IPS-18c (cell line): ENCODE results near the gene SYT14.
"Not testable (repeated sequence)": the region's sequence is repeated elsewhere in the genome, so short reads cannot be mapped to it uniquely, and the experiment has no call there.

Experiments
- H3K4me3 ChIP-seq: 2 replicates; pipeline ENCODE4 v1.7.0; 2013; ENCODE audit warnings: low read depth, mild to moderate bottlenecking, low read length, moderate library complexity; ENCODE audit not compliant: insufficient read depth
- H3K9me3 ChIP-seq: one replicate; pipeline ENCODE4 v1.6.1; 2013; ENCODE audit warnings: mild to moderate bottlenecking, low read length, moderate library complexity; ENCODE audit not compliant: control insufficient read depth, insufficient read depth

Gene SYT14

DNA sequence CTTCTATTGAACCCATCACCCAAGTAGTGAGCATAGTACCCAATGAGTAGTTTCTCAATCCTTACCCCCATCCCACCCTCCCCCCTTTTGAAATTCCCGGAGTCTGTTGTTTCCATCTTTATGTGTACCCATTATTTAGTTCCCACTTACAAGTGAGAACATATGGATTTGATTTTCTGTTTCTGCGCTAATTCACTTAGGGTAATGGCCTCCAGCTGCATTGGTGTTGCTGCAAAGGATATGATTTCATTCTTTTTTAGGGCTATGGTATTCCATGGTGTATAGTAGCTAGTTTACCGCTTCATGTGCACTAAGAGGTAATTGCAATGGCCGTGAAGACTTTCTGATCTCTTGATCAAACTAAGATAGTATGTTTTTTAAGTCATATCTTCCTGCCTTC lies 187.1 kb downstream of the SYT14 start:
- Histone ChIP-seq H3K9me3 (no peaks in the 10 kb centered on the region), H3K4me3 (no peak overlapping the region)

DNA sequence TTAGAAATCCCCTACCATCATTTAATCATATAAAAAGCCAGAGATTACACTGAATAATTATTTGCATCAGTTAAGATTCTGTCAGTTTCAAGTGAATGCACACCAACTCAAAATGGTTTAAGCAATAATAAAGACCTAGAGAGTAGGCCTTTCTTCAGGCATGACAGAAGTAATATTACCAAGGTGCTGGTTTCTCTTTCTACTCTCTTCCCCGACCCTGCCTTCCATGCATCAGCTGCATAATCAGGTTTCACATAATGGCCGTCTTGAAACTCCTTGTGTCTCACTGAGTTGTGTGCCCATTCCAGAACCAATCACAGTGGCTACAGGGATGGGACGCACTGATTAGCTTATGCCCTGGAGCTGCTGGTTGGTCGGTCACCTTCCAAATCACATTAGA lies 191.1 kb downstream of the SYT14 start:
- H3K4me3 ChIP-seq = no peak overlapping the region
- H3K9me3 ChIP-seq = no peaks in the 10 kb centered on the region

DNA sequence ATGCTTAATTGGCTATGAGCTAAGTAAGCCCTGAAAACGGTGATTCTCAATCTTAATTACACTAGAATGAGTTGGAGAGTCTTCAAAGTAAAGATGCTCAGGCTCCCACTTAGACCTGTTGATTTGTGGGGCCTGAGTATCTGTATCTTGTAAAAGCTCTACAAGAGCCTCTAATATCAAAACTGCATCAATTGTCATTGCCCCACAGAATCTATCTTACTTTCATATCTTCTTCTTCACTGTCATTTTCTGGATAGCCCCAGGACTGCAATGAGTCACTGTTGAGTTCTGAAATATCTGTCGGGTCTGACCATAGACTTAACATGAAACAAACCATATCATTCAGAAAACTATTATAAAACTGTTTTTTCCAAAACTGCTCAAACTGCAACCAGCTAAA lies 191.7 kb downstream of the SYT14 start:
- Histone ChIP-seq H3K4me3 (no peak overlapping the region), H3K9me3 (no peaks in the 10 kb centered on the region)

DNA sequence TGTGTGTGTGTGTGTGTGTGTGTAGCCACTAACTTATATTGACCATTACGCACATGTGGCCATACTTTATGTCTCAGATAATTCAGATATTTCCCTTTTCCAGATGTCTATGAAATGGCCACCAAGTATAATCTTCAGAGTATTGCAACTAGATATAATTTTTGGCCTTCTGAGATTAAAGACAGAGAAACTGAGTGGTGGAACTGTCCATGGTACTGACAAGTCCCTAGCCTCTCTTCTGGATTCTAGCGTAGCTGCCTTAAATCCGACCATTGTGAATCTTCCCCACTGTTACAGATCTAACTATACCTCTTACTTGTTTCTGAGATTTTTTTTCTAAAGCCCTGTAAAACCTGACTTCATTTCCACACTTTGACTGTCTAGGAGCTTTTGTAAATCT lies 194.6 kb downstream of the SYT14 start:
- Histone ChIP-seq H3K9me3 (no peaks in the 10 kb centered on the region), H3K4me3 (no peak overlapping the region)

DNA sequence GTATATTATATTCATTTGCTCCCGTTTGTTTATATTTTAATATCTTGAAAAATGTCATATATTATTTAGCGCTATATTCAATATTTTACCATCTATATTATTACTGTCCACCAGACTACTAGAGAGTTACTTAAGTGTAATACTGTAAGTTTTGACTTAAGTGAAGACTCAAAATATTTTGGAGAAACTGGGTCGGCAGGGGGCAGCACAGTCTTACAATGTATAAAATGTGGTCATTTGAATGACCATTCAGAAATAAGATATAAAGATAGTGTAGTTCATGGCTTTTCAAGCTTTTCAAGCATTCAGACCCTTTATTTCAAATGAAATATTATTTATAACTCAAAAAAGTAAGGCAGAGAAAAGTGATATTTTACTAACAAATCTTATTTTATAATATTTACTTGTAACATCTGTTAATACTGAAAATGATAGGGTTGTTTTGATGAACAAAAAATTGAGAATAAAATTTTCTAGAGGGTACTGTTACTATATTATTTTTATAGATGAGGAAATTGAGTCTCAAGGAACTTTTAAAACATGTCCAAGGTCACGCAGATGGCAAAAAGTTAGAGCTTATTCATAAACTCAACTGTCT lies 205.5 kb downstream of the SYT14 start:
- no peaks in the 10 kb centered on the region for H3K9me3 ChIP-seq
- no peak overlapping the region for H3K4me3 ChIP-seq

DNA sequence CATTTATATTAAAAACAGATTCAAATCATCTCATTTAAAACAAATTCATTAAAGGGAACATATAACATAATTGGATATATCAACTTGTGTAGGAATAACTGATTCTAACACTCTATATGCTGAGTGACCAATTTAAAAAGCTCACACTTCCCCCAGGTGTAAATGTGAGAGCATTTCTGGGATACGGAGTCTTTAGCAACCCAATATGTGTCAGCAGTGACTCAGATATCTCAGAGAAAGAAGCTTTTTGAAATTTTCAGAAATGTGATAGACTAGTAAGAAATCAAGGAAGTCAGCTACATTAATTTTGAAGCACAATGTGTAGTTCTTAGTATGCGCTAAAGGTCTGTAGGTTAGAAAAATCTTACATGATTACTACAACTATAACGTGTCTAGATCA lies 206.7 kb downstream of the SYT14 start:
- H3K9me3 ChIP-seq = no peaks in the 10 kb centered on the region
- H3K4me3 ChIP-seq = no peak overlapping the region

DNA sequence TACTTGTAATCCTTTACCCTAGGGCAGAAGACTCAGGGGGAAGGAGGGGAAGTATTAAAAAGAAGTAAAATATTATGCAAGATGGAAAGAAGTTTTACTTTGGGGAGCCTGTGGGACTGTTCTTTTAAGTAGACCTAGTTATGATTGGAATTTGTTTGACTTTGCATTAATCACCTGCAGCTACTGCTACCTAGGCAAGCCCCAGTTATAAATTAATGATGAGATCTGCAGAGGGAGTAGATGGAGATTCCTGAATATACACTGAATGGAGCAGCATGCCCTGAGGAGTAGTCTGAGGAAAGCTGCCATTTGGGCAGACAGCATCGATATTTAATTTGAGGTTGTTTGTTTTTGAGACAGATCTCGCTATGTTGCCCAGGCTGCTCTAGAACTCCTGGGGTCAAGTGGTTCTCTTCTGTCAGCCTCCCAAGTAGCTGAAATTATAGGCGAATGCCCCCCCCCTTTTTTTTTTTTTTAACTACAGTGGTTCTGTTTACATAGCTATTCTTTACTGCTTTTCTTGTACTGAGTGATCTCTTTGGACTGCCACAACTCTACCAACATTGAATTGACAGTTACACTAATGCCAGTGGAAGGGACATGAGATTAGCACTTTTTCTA lies 213.1 kb downstream of the SYT14 start:
- no peak overlapping the region for H3K4me3 ChIP-seq
- no peaks in the 10 kb centered on the region for H3K9me3 ChIP-seq

DNA sequence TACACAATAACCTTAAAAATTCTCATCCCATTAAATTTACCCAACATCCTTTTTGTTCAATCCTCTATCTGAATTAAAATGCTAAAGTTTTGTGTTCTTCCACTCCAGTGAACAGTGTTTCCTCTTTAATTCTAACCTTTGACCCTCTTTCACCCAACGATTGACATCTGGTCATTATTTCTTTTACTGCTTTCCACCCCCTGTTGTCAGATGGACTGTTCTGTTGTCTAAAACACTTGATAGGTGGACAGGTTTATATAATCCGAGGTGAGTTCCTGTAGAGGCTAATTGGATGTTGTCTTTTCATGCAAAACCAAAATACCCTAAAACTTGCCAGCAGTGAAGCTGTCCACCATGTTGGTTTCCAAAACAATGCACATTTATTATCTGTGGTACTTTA lies 221.2 kb downstream of the SYT14 start:
- Histone ChIP-seq H3K9me3 (no peaks in the 10 kb centered on the region), H3K4me3 (no peak overlapping the region)

DNA sequence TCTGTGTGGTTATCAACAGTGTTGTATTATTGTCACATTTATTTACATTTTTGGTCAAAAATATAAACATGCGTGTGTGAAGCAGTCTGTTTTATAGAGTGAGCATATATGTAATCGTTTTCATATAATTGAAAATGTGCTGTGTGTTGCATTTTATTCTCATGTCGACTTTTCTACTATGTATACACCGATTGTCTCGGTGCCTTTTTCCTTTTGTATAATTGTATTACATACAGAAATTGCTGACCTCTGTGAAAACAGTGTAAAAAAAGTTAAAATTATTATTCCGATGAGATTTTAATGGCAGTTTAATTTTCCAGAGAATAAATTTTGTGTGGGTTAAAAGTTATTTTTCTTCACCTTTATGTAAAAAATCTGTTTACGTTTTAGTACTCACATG lies 232.2 kb downstream of the SYT14 start:
- no peak overlapping the region for H3K4me3 ChIP-seq
- no peaks in the 10 kb centered on the region for H3K9me3 ChIP-seq

DNA sequence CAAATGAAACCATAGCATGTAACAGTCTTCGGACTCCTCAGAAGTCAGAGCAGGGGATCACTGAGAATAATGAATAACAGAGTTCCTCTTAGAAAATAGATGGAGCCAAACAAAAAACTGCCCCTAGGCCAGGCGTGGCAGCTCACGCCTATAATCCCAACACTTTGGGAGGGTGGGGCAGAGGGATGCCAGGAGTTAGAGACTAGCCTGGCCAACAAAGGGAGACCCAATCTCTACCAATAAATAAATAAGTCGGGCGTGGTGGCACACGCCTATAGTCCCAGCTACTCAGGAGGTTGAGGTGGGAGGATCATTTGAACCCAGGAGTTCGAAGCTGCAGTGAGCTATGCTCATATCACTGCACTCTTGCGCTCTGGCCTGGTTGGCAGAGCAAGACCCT lies 236.1 kb downstream of the SYT14 start:
- Histone ChIP-seq H3K9me3 (no peaks in the 10 kb centered on the region), H3K4me3 (no peak overlapping the region)

DNA sequence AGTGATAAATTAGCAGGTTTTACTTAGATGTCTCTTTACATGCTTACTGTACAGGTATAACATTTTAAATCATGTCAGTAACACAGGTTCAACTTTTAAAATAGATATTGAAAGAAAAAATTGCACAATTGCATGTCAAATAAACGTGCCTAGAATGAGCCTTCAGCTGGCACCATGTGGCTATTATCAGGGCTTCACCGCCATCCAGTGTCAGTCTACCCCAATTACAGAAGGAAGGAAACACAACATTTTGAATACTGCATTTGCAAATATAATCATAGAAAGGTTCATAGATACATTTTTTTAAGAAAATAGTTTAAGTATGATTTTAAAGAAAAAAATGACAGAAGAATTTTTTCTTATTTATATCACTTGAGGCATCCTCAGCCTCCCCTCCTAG lies 247.0 kb downstream of the SYT14 start:
- no peaks in the 10 kb centered on the region for H3K9me3 ChIP-seq
- H3K4me3 ChIP-seq = no peak overlapping the region

DNA sequence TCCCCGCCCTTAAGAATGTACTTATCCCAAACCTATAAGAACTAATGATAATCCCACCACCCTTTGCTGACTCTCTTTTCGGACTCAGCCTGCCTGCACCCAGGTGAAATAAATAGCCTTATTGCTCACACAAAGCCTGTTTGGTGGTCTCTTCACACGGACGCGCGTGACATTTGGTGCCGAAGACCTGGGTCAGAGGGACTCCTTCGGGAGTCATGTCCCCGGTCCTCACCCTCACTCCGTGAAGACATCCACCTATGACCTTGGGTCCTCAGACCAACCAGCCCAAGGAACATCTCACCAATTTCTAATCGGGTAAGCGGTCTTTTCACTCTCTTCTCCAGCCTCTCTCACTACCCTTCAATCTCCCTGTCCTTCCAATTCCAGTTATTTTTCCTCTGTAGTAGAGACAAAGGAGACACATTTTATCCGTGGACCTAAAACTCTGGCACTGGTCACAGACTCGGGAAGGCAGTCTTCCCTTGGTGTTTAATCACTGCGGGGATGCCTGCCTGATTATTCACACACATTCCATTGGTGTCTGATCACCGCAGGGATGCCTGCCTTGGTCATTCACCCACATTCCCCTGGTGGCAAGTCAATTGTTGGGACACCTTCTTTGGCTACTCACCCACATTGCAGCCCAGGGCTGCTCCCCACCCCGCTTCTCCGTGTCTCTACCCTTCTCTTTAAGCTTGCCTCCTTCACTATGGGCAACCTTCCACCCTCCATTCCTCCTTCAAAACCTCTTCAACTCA lies 250.0 kb downstream of the SYT14 start:
- not testable (repeated sequence) for H3K9me3 ChIP-seq, H3K4me3 ChIP-seq

DNA sequence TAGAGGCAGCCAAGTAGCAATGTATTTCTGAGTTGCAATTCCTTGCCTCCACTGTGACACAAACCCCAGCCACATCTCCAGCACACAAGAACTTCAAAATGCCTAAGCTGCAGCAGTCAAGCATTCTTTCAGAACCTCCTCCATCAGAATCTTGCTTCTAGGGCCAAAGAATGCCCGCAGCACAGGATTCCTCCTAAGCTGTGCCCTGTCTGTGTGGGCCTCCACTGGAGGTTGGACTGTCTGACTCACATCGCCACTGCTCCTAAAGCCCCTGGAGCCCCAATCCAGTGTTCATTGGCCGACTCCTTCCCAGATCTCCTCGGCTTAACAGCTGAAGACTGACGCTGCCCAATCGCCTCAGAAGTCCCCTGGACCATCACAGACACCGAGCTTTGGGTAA lies 251.4 kb downstream of the SYT14 start:
- Histone ChIP-seq H3K4me3 (no peak overlapping the region), H3K9me3 (peaks cover 3% of the 10 kb centered on the region)

DNA sequence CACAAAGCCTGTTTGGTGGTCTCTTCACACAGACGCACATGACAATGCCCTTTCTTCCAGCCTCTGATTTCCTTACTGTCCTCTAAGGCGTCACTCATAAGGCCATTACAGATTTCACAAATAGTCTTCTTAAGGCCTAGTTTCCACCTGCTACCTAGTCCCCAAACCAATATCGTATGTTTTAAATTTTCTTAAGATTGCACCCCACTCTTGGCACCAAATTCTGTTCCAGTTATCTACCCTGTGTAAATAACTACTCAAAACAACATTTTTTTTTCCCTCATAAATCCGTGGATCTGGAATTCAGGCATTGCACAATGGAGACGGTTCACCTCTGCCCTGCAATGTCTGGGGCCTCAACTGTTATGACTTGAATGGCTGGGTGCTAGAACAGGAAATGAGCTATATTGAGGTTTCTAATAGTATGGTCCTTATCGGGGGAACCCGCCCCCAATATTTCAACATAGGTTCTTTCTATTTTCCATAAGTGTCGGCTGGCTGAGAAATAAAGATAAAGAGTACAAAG lies 257.7 kb downstream of the SYT14 start:
- no peak overlapping the region for H3K4me3 ChIP-seq

DNA sequence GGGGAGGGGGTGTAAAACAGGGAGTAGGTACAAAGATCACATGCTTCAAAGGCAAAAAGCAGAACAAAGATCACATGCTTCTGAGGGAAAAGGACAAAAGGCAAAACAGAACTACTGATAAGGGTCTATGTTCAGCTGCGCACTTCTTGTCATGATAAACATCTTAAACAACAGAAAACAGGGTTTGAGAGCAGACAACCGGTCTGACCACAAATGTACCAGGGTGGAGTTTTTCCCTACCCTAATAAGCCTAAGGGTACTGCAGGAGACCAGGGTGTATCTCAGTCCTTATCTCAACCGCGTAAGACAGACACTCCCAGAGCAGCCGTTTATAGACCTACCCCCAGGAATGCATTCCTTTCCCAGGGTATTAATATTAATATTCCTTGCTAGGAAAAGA lies 258.2 kb downstream of the SYT14 start:
- H3K9me3 ChIP-seq, H3K4me3 ChIP-seq: not testable (repeated sequence)

More for the DNA sequence above, 257.7 kb downstream of the SYT14 start:
- H3K9me3 ChIP-seq = peaks cover 3% of the 10 kb centered on the region

DNA sequence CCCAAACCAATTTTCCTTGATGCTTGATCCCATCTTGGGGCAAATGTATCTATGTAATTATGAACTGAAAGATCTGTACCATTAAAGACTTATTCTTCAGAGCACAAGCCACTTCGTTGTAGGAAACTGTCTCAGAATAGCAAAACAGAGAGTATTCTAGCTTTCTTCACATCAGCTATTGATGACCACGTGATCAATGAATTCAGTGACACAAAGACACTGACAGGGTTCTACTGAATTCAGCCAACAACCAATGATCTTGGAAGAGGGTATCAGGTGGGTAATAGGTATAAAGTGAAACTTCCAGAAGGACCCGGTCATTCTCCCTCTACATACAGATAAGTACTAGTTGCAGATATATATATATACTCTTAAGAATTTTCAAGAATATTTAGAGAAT lies 260.8 kb downstream of the SYT14 start:
- Histone ChIP-seq H3K4me3 (no peak overlapping the region), H3K9me3 (peaks cover 3% of the 10 kb centered on the region)

DNA sequence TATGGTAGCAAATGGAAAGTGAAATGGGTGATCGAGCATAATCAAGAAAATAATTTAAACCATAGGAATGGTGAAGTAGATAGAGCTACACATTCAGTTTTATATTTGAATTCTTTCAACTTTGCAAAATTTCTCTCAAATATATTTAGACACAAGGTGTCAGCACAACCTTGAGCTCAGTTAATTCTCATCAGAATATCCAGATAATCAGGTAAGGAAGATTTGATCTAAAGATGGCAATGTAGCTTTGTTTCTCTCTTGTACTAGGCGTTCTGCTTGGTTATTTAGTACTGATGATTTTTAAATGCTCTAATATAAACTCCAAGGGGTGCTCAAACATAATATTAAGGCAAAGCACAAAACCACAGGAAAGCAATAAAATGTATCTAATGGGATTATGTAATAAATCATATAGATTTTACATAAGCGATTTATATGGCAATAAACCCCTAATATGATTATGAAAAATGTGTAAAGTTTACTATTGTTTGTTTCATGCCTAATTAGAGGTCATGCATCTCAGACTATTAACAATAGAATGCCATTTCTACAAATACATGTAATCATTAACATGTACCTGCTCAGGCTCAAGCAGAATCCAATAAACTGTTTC lies 262.2 kb downstream of the SYT14 start:
- Histone ChIP-seq H3K4me3 (no peak overlapping the region), H3K9me3 (peaks cover 3% of the 10 kb centered on the region)

DNA sequence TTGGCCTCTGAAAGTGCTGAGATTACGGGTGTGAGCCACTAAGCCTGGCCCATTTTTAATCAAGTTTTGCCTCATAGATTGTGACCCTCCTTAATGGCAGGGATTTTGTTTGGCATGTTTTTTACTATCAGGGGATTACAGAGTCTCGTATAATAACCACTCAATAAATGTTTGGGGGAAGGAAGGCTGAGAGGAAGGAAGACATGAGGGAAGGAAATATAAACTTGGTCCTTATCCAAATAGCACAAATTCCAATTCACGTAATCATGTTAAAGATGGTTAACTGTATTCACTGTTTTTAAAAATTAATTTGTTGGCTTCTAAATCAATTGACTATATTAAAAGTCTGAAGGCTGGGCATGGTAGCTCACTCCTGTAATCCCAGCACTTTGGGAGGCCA lies 263.7 kb downstream of the SYT14 start:
- H3K9me3 ChIP-seq = no peaks in the 10 kb centered on the region

More for the DNA sequence above, 263.7 kb downstream of the SYT14 start:
- no peak overlapping the region for H3K4me3 ChIP-seq
